ENCODE results near the gene GPS2. TPM values are rescaled to one million over a fixed set of nuclear protein-coding genes. Genes with fewer than 3 reads are reported as not detected.
A peak's percentile ranks its signal among the peaks of the same experiment; 100 is the strongest.

GPS2 gene
- total and polyA plus RNA-seq, 2 experiments from 2014 or later, result 83.4 to 122 TPM

GRCh38 chr17:7295230-7296180 lies 19.7 kb downstream of the GPS2 start (continued):
- TF ChIP-seq CTCF (conservative IDR thresholded peaks at IDR 0.05; ENCODE audit: low read depth in 2 of 2) (peak; percentile 12 to 21; a peak in 2 of 4 replicates), NANOG (IDR thresholded peaks at IDR 0.05; ENCODE audit: borderline replicate concordance) (no peak), JUNB (IDR thresholded peaks at IDR 0.05; ENCODE audit: unreplicated experiment) (no peak)

- Histone ChIP-seq H3K27me3 (ENCODE audit: insufficient read depth) (peaks cover 18% of the 10 kb centered on the region), H3K9me2 (ENCODE audit: insufficient read depth) (no peaks in the 10 kb centered on the region), H3K36me3 (ENCODE audit: insufficient read depth) (no peaks in the 10 kb centered on the region), H3K79me2 (replicated peaks; ENCODE audit: insufficient read depth) (no peaks in the 10 kb centered on the region), H3F3A (replicated peaks; ENCODE audit: low read depth) (peaks cover 23% of the 10 kb centered on the region), H3K4me2 (peak within 1 kb of the TSS; percentile 91), H3K4me3 (peak within 1 kb of the TSS; percentile 63), H3K27ac (ENCODE audit: low read depth) (0 out of 2 replicates have a peak within 1 kb of the TSS, but pooled peaks have one; percentile 66), H4K20me1 (replicated peaks; ENCODE audit: insufficient read depth) (peaks cover 4% of the 10 kb centered on the region; the same call in 1 of the 2 replicates), H3K4me1 (ENCODE audit: insufficient read depth) (peaks cover 21% of the 10 kb centered on the region), H2AFZ (peak within 1 kb of the TSS; percentile 97)
- DNase-seq (ENCODE audit: low spot score), result peak; percentile 98
- H3K4me3 Mint-ChIP-seq, result peak within 1 kb of the TSS; percentile 77
- peaks cover 9% of the 10 kb centered on the region; the same call in 1 of the 3 replicates for H3K9me3 Mint-ChIP-seq
- peak; percentile 74 for ATAC-seq
- no peaks in the 10 kb centered on the region; the same call in 2 of the 3 replicates for H3K36me3 Mint-ChIP-seq (ENCODE audit: low read depth)
- H3K4me1 Mint-ChIP-seq, result peaks cover 27% of the 10 kb centered on the region
- peaks cover 36% of the 10 kb centered on the region for H3K27me3 Mint-ChIP-seq (ENCODE audit: insufficient read depth, low read depth, poor library complexity)
- peak within 1 kb of the TSS; percentile 65; the same call in 1 of the 2 replicates for H3K27ac Mint-ChIP-seq
- no peak for TF ChIP-seq REST (IDR thresholded peaks at IDR 0.05; ENCODE audit: unreplicated experiment)
- no peak for TF ChIP-seq STAT1 (IDR thresholded peaks at IDR 0.05; ENCODE audit: unreplicated experiment)
- TF ChIP-seq ZNF462 (CRISPR knock-in tag; IDR thresholded peaks at IDR 0.05), result no peak
- TF ChIP-seq POLR2AphosphoS5 (IDR thresholded peaks at IDR 0.05; ENCODE audit: low read depth), result no peak; the same call in 1 of the 2 replicates
- TF ChIP-seq ZNF331 (CRISPR knock-in tag; IDR thresholded peaks at IDR 0.05; ENCODE audit: low read depth), result no peak
- no peak for TF ChIP-seq NANOG (IDR thresholded peaks at IDR 0.05; ENCODE audit: borderline replicate concordance)
Measured at GRCh38 chr17:7294614-7295153, 20.5 kb downstream of the GPS2 start, which contains the start of gene YBX2. TSS of gene YBX2 (minus strand) at chr17:7294639. CDS start at chr17:7294500, 139 bp downstream.
